ENCODE data around the gene OTUD3.

- TF ChIP-seq EP300 (IDR thresholded peaks at IDR 0.05) (no peak), CTCF (IDR thresholded peaks at IDR 0.05) (no peak), POLR2A (IDR thresholded peaks at IDR 0.05) (no peak)
Observed at GRCh38 chr1:19901653-19902052, 19.5 kb downstream of the OTUD3 start.

Measured in tibial nerve (tissue), 4 donors.